HT-29 (cell line): ENCODE measurements around the gene TREML2. TPM values are rescaled to one million over a fixed set of nuclear protein-coding genes. Genes with fewer than 3 reads are reported as not detected.
A peak's percentile ranks its signal among the peaks of the same experiment; 100 is the strongest.
"Not testable (repeated sequence)": the region's sequence is repeated elsewhere in the genome, so short reads cannot be mapped to it uniquely, and the experiment has no call there.

Source experiments
- DNase-seq: peaks from one replicate; pipeline ENCODE4 v3.0.0-alpha.2; 2015; ENCODE audit warnings: low spot score
- total RNA-seq: library from RNA; depleted of rRNA; stranded (reverse); fragments of >200 nt; shearing (Covaris generic); gene quantifications from 2 replicates; pipeline ENCODE4 v1.2.3, GENCODE V29; 2014

Gene TREML2
- total RNA-seq, 1 experiment from 2014 or later = 3.3 TPM

DNA sequence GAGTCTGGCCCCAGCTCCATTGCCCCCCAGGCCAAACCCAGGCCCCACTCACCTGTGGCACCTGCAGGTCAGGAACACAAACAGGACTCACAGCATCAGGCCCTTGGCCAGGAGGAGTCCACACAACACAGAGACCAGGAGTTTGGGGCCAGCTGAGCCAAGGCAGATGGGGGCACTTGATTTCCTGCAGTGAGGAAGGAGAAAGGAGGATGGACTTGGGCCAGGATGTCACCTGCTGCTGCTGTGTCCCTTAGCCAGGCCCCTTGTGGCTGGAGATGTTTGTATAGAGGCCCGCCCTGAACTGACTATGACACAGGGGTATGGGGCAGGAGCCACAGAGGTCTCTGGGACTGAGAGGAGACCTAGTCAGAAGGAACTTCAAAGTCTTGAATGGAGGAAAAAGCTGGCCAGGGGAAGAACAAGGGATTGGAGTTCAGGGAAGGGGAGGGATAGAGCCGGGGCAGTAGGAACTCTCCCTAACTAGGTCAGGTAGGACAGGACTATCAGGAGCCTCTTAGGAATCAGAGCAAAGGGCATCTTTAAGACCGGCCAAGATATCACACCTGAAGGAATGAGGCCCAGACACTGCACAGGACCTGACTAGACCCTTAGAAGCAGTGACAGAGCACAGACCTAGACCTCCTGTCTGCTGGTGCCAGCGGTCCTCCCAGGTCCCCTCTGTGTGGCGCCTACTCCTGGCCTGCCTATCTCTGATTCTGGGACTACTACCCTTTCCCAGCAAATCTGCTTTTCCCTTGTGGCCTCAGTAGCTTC, 8.8 kb upstream of the TREML2 start:
- peak; percentile 63 for DNase-seq

DNA sequence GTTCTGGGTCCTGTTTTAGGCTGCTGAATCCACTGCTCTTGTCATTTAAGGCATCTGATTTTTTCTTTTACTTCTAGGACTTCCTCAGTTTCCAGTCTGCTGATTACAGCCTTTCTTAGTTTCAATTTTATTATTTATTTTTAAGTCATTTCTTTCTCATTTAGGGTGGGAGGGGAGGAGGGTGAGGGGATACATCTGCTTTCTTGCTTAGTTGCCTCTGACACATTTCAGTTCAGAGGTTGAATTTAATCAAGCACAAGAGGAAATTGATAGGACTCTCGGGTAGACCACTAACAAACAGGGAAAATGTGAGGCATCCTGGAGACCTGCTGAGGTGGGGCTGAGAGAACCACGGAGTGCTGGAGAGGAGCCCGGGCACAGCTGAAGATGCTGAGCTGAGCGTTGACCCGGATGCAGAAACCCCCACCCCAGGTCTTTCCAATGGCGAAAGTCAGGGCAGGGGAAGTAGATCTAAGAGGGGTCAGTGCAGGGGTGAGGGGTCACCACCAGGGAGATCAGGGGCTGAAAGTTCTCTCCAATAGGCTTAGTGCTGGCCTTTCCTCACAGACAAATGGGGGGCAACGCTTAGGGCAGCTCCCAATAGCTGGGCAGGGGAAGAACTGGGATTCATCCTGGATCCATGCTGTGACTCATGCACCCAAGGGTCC, 7.6 kb upstream of the TREML2 start:
- DNase-seq = no peak

DNA sequence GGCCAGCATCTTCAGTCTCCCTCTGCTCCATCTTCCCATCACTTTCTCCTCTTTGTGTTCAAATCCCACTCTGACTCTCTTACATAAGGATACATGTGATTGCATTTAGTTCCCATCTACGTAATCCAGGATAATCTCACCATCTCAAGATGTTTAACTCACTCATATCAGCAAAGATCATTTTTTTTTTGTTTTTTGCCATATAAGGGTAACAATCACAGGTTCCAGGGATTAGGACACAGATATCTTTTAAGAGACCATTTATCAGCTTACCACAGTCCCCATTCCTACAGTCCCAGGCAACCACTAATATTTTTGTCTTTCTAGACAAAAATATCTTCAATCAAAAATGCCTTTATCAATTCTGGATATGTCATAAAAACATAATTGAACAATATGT, 3.2 kb upstream of the TREML2 start:
- no peak for DNase-seq

DNA sequence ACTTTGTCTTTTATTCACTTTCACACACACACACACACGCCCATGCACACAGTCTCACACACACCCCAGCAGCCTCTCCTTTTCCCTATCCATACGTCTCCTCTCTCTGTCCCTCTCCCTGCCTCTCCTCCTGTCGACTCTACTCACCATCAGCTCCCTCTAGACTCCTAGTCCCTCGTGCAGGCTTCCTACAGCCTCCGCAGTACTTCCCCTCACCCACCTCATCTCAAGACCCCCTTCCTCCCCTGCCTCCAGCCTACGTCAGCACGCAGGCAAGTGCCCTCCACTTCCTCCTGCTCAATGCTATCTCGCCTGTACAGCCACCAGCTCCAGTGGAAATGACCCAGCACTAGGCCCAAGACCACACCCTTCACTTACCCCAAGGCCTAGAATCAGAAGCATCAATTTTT, 820 bp upstream of the TREML2 start:
- no peak for DNase-seq

DNA sequence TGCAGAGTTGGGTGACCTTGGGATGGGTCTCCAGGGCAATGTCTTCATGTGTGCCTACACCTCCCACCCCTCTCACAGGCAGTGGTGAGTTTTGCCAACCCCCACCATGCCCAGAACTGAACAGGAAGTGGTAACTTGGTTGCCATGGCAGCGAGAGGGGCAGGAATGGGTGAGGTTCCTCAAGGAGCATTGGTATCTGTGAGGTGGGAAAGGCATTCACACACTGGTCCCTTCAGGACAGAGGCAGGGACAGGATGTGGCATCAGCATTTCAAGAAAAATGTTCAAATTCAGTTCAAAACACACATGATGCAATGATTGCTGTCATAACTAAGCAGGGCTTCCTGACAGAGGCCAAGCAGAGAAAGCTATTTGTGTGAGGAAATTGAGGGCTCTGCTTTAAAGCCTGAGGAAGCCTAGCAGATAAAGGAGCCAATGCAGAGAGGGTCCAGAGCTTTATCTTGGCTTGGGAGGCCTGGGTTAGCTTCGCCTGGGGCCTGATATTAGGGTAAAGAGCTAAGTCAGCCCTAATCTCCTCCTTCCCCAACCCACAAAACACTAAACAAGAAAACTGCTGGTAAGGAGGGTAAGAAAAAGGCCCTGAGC, 551 bp downstream of the TREML2 start:
- DNase-seq = peak; percentile 7

DNA sequence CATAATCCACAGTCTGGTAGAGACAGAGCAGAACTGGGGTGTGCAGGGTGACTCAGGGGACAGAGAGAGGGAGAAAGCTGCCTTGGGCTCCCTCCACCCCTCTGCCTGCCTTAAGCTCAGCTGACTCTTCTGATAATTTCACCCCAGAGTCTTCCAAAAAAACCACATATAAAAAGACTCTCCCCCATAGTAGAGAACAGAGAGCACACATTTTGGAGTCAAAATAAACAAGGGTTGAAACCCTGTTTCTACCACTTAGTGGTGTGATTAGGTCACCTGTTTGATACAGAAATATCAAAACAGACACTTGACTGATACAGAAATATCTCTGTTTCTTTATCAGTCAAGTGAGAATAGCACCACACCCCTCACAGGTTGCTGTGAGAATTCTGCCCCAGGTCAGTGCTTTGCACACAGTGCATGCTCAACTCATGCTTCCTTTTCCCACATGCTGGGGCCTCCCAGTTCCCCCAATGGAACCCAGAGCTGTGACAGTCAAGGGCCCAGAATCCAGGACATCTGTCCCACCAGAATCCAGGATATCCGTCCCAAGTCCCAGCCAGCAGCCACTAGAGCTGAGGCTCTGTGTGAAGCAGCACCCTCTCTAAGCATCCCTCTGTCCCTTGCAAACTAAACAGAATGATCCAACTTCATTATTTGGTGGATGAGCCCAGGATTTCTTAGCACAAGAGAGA, 1.2 kb downstream of the TREML2 start:
- DNase-seq = no peak

DNA sequence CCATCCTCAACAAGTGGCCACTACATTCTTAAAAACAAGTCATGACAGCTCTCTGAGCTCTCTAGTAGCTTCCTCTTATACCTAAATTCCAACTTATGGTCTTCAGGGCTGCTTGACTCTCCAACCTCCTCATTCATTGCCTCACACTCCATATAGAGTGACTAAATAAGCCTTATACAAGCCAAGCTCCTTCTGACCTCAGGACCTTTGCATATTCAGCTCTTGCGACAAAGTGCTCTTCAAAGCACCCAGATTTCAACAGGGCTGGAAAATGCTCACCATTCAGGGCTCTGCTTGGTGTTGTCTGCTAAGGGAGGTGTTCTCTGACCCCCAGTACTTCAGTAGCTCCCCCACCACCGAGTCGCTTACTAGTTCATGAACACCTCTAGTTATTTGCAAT, 3.7 kb downstream of the TREML2 start:
- DNase-seq = no peak

DNA sequence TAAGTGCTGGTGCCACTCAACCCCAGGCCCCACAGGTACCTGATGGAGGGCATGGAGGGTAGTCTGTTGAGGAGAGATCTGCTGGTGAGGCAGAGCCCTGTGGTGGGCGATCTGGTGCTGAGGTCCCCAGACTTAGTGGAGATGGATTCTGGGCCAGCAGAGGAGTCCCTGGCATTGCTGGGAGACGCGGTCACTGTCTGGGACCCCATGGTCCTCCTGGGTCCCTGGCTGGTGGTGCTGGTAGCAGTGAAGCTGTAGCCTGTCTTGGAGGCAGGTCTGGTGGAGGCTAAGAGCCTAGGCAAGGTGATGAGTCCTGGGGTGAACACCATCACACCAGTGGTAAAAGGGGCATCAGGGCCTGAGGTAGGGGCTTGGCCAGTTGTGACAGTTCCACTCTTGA, 6.6 kb downstream of the TREML2 start:
- no peak for DNase-seq

DNA sequence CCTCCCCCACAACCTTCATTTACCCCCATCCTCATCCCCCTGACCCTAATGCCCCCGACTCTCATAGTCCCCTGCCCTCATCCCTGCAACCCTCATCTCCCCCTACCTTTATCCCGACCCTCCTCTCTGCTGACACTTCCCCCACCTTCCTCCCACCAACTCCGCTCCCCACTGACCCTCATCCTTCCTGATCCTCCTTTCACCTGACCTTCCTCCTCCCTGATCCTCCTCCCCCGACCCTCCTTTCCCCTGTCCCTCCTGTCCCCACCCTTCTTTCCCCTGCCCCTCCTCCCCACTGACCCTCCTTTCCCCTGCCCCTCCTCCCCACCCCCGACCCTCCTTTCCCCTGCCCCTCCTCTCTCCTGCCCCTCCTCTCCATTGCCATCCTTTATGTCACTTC, 7.1 kb downstream of the TREML2 start:
- no peak for DNase-seq

DNA sequence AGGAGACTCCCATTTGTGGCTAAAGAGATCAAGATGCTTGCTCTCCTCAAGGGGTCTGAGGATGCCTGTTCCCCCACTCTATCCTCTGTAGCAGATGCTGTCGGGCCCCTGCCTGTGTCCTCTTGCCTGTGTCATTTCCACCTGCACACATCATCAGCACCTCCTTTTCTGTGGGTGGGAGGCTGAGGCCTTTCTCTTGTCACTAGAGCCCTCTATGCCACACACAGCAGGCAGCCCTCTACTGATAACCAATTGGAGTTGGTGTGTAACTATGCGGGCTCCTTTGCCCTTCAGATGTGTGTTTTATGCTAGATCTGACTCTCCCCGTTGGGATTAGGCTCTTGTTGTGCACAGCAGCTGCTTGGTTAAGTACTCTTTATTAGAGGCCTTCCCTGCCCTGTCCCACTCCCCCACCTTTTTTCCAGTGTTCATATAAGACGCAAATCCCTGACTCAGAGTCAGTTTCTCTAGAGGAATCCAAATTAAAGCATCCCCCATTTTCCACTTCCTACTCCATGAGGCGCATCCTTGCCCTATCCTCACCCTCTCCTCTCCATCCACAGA, 7.7 kb downstream of the TREML2 start:
- no peak for DNase-seq

DNA sequence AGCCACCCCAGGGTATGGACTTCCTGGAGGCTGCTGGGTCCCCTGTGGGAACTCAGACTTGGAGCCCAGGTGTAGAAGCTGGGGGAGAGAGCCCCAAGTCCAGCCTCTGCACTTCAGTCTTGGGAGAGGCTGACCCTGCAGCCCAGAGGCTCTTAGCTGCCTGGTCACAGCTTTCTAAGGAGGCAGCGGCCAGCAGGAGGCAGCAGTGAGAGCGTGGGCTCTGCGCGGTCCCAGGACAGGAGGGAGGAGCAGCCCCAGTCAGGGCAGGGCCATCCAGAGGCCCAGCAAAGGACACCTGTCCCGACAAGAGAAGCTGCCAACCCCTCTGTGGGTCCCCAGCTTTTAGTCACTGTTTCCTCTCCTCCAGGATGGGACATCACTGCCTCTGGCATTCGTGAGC, 9.4 kb downstream of the TREML2 start:
- peak; percentile 62 for DNase-seq

DNA sequence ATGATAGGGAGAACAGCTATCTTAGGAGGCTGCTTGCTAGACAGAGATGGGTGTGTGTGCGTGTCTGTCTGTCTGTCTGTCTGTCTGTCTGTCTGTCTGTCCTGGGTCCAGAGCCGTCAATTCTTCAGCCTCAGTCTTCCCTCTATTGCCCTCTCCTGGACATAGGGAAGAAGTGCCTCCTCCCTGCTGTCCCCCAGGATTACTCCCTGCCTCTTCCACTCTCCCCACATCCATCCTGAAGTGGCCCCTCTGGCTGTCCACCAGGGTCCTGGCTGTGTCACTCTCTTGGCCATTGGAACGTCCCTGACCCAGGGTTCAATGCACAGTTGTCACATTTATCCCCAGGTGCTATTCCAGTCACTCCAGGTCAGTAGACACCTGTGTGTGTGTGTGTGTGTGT, 10.2 kb downstream of the TREML2 start:
- DNase-seq = no peak

DNA sequence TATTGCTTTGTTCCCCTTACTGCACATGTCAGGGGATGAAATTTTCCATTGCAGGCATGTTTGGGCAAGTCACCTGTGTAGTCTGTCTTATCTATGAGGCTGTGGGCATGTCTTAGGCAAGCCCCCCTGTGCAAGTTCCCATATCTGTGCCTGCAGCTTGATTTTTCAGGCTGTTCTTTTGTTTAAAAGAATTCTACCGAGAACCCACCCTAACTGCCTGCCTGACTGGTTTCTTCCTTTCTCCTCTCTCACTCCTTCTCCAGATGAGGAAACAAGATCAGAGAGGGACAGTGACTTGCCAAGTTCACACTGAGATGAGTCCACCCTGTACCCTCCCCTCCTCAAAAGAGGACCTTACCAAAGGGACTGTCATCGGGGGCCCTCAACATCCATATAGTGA, 11.0 kb downstream of the TREML2 start:
- no peak for DNase-seq

DNA sequence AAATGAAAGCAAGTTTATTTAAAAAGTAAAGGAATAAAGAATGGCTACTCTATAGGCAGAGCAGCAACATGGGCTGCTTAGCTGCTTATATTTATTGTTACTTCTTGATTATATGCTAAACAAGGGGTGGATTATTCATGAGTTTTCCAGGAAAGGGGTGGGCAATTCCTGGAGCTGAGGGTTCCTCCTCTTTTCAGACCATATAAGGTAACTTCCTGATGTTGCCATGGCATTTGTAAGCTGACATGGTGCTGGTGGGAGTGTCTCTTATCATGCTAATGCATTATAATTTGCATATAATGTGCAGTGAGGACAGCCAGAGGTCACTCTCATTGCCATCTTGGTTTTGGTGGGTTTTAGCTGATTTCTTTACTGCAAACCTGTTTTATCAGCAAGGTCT, 11.9 kb downstream of the TREML2 start:
- not testable (repeated sequence) for DNase-seq

DNA sequence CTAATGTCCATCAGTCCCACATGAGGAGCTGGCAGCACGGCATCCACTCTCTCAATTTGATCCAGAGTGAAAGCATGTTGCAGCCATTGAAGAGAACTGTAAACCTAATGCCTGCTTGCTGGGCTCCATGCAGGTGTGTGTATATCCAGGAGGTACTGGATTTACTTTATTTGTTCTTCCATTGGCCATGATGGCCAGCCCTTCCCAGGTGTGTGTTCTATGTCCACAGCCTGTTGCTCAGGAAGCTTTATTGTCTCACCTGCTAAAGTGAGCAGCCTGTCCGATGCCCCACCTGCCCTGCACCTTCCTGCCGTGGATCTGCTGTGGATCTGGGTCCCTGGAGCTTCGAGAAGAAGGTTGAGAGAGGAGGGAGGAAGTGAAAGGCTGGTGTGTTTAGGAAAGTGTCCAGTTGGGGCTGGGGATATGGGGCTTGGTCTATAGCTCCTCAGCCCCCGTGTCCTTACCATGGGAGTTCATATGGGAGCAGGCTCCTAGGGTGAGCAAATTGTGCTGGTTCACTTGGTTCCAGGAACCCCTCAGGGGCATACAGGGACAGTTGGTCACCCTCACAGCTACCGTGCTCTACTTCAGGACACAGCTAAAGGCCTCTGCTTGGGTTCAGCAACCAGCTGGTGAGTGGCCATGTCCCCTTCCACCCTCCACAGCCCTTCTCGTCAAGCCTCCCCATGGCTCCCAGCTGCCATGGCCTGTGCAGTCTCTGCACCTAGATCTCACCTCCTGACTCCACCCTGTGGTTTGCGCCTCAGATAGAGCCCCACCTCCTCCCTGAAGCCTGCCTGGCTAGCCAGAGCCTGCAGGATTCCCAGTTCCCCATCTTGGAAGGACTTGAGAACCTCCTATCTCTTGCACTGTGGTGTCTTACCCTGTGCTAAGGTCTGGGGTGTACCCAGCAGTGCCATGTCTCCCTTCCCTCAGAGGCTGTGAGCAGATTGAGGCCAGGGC, 12.7 kb downstream of the TREML2 start:
- DNase-seq = no peak

DNA sequence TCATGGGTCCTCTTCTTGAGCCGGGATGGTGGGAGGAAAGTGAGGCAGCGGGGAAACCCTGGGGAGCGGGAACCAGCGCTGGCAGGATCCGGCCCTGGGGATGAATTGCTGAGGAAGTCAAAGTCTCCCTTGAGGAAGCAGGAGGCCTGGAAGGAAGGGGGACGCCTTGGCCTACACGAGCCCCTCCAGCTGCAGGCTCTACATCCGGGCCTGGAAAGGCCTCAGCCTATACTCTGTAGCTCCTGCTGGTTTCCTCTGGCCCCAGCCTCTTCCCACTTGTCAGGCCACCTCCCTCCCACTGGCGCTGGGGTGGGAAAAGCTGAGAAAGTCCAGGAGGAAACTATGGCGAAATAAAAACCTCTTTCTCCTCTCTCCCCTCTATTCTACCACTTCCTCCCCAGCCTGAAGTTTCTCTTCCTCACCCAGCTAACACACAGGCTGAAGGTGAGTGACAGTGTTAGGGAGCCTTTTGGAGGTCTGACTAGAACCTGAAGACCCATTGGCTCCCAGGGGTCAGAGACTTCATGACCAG, 14.9 kb downstream of the TREML2 start:
- DNase-seq = no peak

DNA sequence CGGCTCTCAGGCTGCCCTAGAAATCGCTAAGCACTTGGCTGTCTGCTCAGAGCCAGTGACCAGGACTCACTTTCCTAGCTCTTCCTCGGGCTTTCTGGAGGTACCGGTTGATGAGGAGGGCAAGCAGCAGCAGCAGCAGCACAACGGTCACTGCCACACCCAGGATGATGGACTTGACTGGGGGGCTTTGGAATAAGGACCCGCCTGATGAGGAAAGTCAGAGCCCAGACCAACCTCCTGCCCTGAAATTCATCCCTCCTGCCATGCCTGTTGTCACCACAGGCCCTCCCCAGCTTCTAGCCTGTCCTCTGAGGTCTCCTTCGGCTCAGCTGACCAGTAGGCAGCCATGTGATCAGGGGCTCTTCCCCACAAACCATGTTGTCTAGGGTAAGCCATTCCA, 16.2 kb downstream of the TREML2 start:
- DNase-seq = no peak

DNA sequence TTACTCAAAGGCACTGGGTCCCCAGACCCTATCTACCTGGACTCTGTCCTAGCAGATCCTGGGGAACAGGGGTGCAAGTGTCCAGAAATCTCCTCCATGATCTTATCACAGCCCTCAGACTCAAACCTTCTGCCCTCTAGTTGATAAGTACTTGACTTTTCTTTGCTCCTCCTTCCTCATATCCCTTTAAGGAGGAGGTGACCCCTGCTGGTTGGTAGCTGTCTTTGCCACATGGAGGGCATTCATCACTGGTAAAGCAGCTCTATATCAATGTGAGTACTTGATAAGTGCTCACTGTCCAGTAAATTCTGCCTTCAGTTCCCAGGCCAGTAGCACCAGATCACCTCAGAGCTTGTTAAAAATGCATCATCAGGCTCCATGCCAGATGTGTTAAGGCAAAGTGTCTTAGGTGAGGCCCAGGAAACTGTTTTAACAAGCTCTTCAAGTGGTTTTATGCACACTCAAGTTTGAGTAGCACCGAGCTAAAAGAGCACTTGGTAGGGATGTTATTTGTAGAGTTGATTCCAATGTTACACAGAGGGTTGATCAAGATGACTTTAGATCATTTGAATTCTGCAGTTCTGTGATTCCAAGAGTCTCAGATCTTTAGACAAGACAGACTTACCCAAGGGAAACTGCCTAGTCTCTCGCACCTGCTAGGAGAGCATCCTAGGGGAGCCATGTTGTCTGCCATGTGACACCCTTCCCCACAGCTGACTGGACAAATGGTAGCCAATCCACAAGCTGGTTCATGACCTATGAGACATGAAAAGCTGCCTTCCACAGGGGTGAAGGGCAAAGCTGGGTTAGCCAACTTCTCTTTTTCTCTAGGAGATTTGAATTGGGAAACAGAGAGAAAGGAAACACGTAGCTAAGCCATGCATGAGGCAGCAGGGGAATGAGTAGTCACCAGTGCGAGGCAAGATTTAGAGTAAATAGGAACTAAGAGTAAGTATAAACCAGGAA, 18.6 kb downstream of the TREML2 start:
- peak; percentile 56 for DNase-seq

DNA sequence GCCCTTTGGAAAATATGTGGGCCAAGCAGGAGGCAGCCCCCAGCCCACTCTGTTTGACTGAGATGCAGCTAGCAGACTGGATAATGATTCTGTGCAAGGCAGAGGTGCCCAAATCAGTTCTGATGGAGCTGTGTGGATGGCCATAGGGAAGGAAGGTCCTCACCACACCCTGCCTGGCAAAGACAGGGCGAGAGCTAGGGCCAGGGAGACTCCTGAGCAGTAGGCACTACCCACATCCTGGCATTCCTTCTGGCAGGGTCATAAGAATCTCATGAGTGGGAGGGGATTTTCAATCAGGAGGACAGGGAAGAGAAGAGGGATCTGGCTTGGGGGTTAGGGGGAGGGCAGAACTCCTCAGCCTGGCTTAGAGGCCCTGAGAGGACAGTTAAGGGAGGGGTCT, 19.4 kb downstream of the TREML2 start:
- no peak for DNase-seq
